A549 (cell line): ENCODE data around the gene SNX15. TPM values are rescaled to one million over a fixed set of nuclear protein-coding genes. Genes with fewer than 3 reads are reported as not detected.

Experiments
- ATAC-seq, 2 experiments: fragments of 200-7000 bp in 1 of 2; fragments of >200 bp in 1 of 2; cut with Nextera tagmentation in 1 of 2; cut with Tn5 transposase in 1 of 2; 3 replicates each; pipeline versions ENCODE4 v1.8.0 to v1.9.1; 2018 to 2020; ENCODE audit warnings: mild to moderate bottlenecking in 1 of 2, moderate library complexity in 1 of 2
- CTCF ChIA-PET: fragments of 300-600 bp; sonication (Branson Sonifier 250); formaldehyde crosslinking; extraction: SDS; loops from one replicate; lab custom pipeline; 2021; ENCODE audit warnings: antibody characterized with exemption, inconsistent platforms; lab: Yijun Ruan, JAX
- POLR2A ChIA-PET: fragments of 350-600 bp; formaldehyde crosslinking; extraction: SDS; loops from one replicate; lab custom pipeline; 2021; ENCODE audit warnings: antibody characterized with exemption, inconsistent platforms; lab: Yijun Ruan, JAX
- DNase-seq, 2 experiments: peaks; one replicate each; pipeline versions ENCODE4 v3.0.0 to v3.0.0-alpha.2; 2011 to 2016; ENCODE audit warnings: low read depth in 1 of 2, low spot score in 1 of 2
- FAIRE-seq: peaks from 2 replicates; lab custom pipeline; 2011; peaks lifted over from hg19 to GRCh38; lab: Jason Lieb, UNC
- H3K27ac ChIP-seq, 2 experiments: fragments of >200 bp; sonication (Bioruptor Twin); formaldehyde crosslinking; 3 replicates each; pipeline ENCODE4 v1.5.1; 2016 to 2017
- H3K4me1 ChIP-seq: fragments of >200 bp; sonication (Bioruptor Twin); formaldehyde crosslinking; 3 replicates; pipeline ENCODE4 v1.6.1; 2016
- H3K4me2 ChIP-seq: fragments of >200 bp; sonication (Bioruptor Twin); formaldehyde crosslinking; 3 replicates; pipeline ENCODE4 v1.6.1; 2016
- H3K4me3 ChIP-seq: fragments of >200 bp; sonication (Bioruptor Twin); formaldehyde crosslinking; 3 replicates; pipeline ENCODE4 v1.5.1; 2016
- H3K9me3 ChIP-seq: fragments of >200 bp; sonication (Bioruptor Twin); formaldehyde crosslinking; 3 replicates; pipeline ENCODE4 v1.6.1; 2016
- CHD4 ChIP-seq: fragments of 200-600 bp; sonication (generic); IDR thresholded peaks from 2 replicates; pipeline ENCODE4 v1.6.1; 2016; ENCODE audit warnings: antibody characterized with exemption, mild to moderate bottlenecking, borderline replicate concordance
- EHF ChIP-seq: fragments of 250-450 bp; sonication (Bioruptor Pico); IDR thresholded peaks from 2 replicates; pipeline ENCODE4 v1.5.0; 2020; ENCODE audit warnings: mild to moderate bottlenecking
- EP300 ChIP-seq, 2 experiments: fragments of >200 bp; sonication (Bioruptor Twin); formaldehyde crosslinking; IDR thresholded peaks; 2 replicates in 1 of 2; 3 replicates in 1 of 2; pipeline ENCODE4 v1.6.1; 2016 to 2017
- FOSL2 ChIP-seq, 2 experiments: fragments of 450-650 bp in 1 of 2; fragments of >200 bp in 1 of 2; sonication (Bioruptor Twin) in 1 of 2; formaldehyde crosslinking; IDR thresholded peaks; 2 replicates each; pipeline versions ENCODE4 v1.5.0 to v1.6.1; 2016 to 2020; ENCODE audit warnings: mild to moderate bottlenecking in 1 of 2, moderate library complexity in 1 of 2
- HDAC2 ChIP-seq: fragments of 200-600 bp; sonication (generic); IDR thresholded peaks from 2 replicates; pipeline ENCODE4 v1.6.1; 2016
- HEYL ChIP-seq: fragments of 250-450 bp; sonication (Bioruptor Pico); IDR thresholded peaks from 2 replicates; pipeline ENCODE4 v1.8.0; 2021; ENCODE audit warnings: mild to moderate bottlenecking, moderate library complexity
- HOXB13 ChIP-seq: fragments of 250-450 bp; sonication (Bioruptor Pico); IDR thresholded peaks from 2 replicates; pipeline ENCODE4 v1.5.0; 2020; ENCODE audit warnings: low read depth, mild to moderate bottlenecking, moderate library complexity
- JUN ChIP-seq, 2 experiments: fragments of >200 bp; sonication (Bioruptor Twin); formaldehyde crosslinking; IDR thresholded peaks; 2 replicates in 1 of 2; 3 replicates in 1 of 2; pipeline ENCODE4 v1.6.1; 2016 to 2017
- JUNB ChIP-seq: fragments of >200 bp; sonication (Bioruptor Twin); formaldehyde crosslinking; IDR thresholded peaks from 2 replicates; pipeline ENCODE4 v1.6.1; 2016
- MYC ChIP-seq: IDR thresholded peaks from 2 replicates; pipeline ENCODE4 v1.6.1; 2012; ENCODE audit warnings: mild to moderate bottlenecking, inconsistent platforms, low read length, improper control_type of control experiment, borderline replicate concordance
- NFE2L2 ChIP-seq: fragments of 150-350 bp; conservative IDR thresholded peaks from 2 replicates; pipeline ENCODE4 v1.6.1; 2014; ENCODE audit warnings: low read length
- NPAS2 ChIP-seq: fragments of 250-450 bp; sonication (Bioruptor Pico); IDR thresholded peaks from 2 replicates; pipeline ENCODE4 v1.8.0; 2022; ENCODE audit warnings: mild to moderate bottlenecking, moderate library complexity, borderline replicate concordance
- NR3C1 ChIP-seq: fragments of >200 bp; sonication (Bioruptor Twin); formaldehyde crosslinking; IDR thresholded peaks from 3 replicates; pipeline ENCODE4 v1.6.1; 2017
- PHF8 ChIP-seq: fragments of 200-600 bp; sonication (generic); IDR thresholded peaks from 2 replicates; pipeline ENCODE4 v1.6.1; 2016; ENCODE audit warnings: low read depth, mild to moderate bottlenecking, antibody characterized with exemption, moderate library complexity, borderline replicate concordance
- POLR2AphosphoS2 ChIP-seq: conservative IDR thresholded peaks from 2 replicates; pipeline ENCODE4 v1.6.1; 2012; ENCODE audit warnings: low read length, improper control_type of control experiment, inconsistent platforms
- RAD21 ChIP-seq, 2 experiments: fragments of >200 bp in 1 of 2; sonication (Bioruptor Twin) in 1 of 2; formaldehyde crosslinking in 1 of 2; IDR thresholded peaks in 1 of 2; conservative IDR thresholded peaks in 1 of 2; 2 replicates in 1 of 2; 3 replicates in 1 of 2; pipeline ENCODE4 v1.6.1; 2012 to 2018; ENCODE audit warnings: inconsistent platforms in 1 of 2
- RARB ChIP-seq: fragments of 250-450 bp; sonication (Bioruptor Pico); IDR thresholded peaks from 2 replicates; pipeline ENCODE4 v1.8.0; 2021; ENCODE audit warnings: mild to moderate bottlenecking, moderate library complexity
- RCOR1 ChIP-seq: fragments of 150-350 bp; IDR thresholded peaks from 2 replicates; pipeline ENCODE4 v1.6.1; 2014; ENCODE audit warnings: antibody characterized with exemption, low read length, low read depth
- RFX5 ChIP-seq: fragments of 450-650 bp; IDR thresholded peaks from 2 replicates; pipeline ENCODE4 v1.7.1; 2014; ENCODE audit warnings: antibody characterized with exemption, mild to moderate bottlenecking, moderate library complexity
- TFCP2L1 ChIP-seq: fragments of 250-450 bp; sonication (Bioruptor Pico); IDR thresholded peaks from 2 replicates; pipeline ENCODE4 v1.5.0; 2021; ENCODE audit warnings: mild to moderate bottlenecking
- TP53 ChIP-seq: fragments of 250-450 bp; sonication (Bioruptor Pico); IDR thresholded peaks from 2 replicates; pipeline ENCODE4 v1.5.0; 2021; ENCODE audit warnings: mild to moderate bottlenecking, moderate library complexity
- ZNF302 ChIP-seq: fragments of 250-450 bp; sonication (Bioruptor Pico); IDR thresholded peaks from 2 replicates; pipeline ENCODE4 v1.9.0; 2021; ENCODE audit warnings: inconsistent platforms, mild to moderate bottlenecking, moderate library complexity
- ZSCAN20 ChIP-seq: fragments of 250-450 bp; sonication (Bioruptor Pico); IDR thresholded peaks from 2 replicates; pipeline ENCODE4 v1.8.0; 2022; ENCODE audit warnings: mild to moderate bottlenecking, moderate library complexity
- WGBS: methylation state at CpG from one replicate; pipeline ENCODE4 v1.1.6; 2017; ENCODE audit errors: missing lambda C conversion rate; 5-methylcytosine and 5-hydroxymethylcytosine counted together
- polyA plus RNA-seq, 4 experiments: library from polyadenylated mRNA; depleted of rRNA in 3 of 4; stranded (reverse); fragments of >200 nt; fragmentation: RNase III in 1 of 4; extraction: RNeasy Plus Mini Kit Qiagen cat#74134 plus additional on column Dnase treatment in 1 of 4; gene quantifications; 2 replicates in 3 of 4; 3 replicates in 1 of 4; pipeline ENCODE4 v1.2.3, GENCODE V29; 2011 to 2017
- TF ChIP-seq, protein P1 (sequence below): IDR thresholded peaks from 2 replicates; pipeline ENCODE4 v1.6.1; 2012
- TF ChIP-seq, protein P2 (sequence below): fragments of >200 bp; sonication (Bioruptor Twin); formaldehyde crosslinking; IDR thresholded peaks from 3 replicates; pipeline ENCODE4 v1.5.1; 2016
- TF ChIP-seq, protein P3 (sequence below): fragments of 450-650 bp; IDR thresholded peaks from 2 replicates; pipeline ENCODE4 v1.6.1; 2014; ENCODE audit warnings: antibody characterized with exemption
- TF ChIP-seq, protein P4 (sequence below): fragments of 150-350 bp; IDR thresholded peaks from 2 replicates; pipeline ENCODE4 v1.6.1; 2014; ENCODE audit warnings: low read depth, mild to moderate bottlenecking, low read length

Gene SNX15
- polyA plus RNA-seq, 2 of the 4 experiments (the other 2 are of a cell fraction) = 13.4 to 17.0 TPM

DNA sequence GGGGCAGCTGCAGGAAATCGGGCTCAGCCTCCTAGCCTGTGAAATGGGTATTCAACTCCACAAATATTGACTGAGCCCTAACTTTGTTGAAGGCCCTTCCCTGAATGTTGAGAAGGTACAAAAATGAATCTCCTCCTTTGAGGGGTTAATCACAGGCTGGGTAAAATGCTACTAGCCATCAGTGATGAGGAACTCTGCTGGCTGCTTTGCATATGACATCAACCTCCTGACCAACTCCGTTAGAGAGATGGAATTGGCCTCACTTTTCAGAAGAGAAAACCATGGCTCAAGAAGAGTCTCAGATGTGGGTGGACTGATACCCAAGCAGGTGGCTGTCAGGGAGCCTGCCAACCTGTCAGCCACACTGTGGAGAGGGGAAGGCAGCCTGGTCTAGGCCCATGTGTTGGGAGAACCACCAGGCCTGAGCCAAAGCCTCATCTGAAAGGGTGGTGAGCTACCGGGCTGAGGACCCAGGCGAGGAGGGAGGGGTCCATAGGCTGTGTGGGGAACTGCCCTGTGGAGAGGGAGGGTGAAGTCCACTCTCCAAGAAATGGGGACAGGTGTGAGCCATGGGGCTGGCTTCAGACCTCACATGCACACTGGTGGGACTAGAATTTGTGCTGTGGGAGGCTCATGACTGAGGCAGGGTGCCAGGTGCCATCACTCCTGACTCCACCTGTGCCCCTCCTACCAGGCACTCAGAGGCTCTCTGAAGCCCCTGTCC lies 44.8 kb downstream of the SNX15 start:
- ATAC-seq = peak; percentile 18 to 27; a peak in 5 of 6 replicates
- CTCF ChIA-PET = interaction anchor here (0.7 to 2.2 kb wide), 7 partner anchors 8 to 731 kb away, joined by 3 to 6 read pairs (median 4); partner anchors contain the start of genes ARL2, NAALADL1 and ZNHIT2
- DNase-seq = no peak
- no peaks in the 10 kb centered on the region for H3K9me3 ChIP-seq
- H3K4me2 ChIP-seq = no peak overlapping the region
- H3K27ac ChIP-seq = no peak overlapping the region
- 77% methylated on average over 4 of the region's 4 CpGs for WGBS
- no peaks in the 10 kb centered on the region for H3K4me1 ChIP-seq
- FAIRE-seq = no peak
- H3K4me3 ChIP-seq = no peak overlapping the region
- no peak for TF ChIP-seq CHD4
- TF ChIP-seq FOSL2 (IDR thresholded peaks at IDR 0.05) = no peak
- no peak for TF ChIP-seq FOSL2 (CRISPR knock-in tag; IDR thresholded peaks at IDR 0.05)
- POLR2A ChIA-PET = interaction anchor here (0.5 kb wide), 1 partner anchor 51 kb away, joined by 3 read pairs; no protein-coding TSS in a partner anchor

DNA sequence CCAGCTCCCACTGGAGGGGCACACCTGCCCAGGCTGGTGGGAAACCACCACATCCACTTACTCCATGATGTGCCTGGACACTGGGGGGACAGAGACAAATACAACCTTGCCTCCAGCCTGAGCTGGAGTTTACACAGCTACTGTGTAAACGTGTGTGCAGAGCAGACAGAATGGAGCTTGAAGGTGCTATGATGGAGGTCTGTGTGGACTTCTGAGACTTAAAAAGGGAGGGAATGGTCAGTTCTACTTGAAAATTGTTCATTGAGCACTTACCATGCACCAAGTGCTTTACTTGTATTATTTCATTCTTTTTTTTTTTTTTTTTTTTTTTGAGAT lies 45.4 kb downstream of the SNX15 start:
- ATAC-seq = peak; percentile 7 to 10; a peak in 2 of 6 replicates
- no peak for FAIRE-seq
- POLR2A ChIA-PET = interaction anchor here (0.5 kb wide), 1 partner anchor 50 kb away, joined by 3 read pairs; no protein-coding TSS in a partner anchor
- CTCF ChIA-PET = interaction anchor here (0.6 to 2.2 kb wide), 6 partner anchors 9 to 730 kb away, joined by 3 to 6 read pairs (median 3); partner anchors contain the start of genes ARL2 and ZNHIT2
- Histone ChIP-seq H3K27ac (no peak overlapping the region), H3K4me1 (peaks cover under 1% of the 10 kb centered on the region; the same call in 1 of the 3 replicates), H3K4me3 (no peak overlapping the region)
- DNase-seq = no peak
- TF ChIP-seq NPAS2 (CRISPR knock-in tag) (no peak), HOXB13 (CRISPR knock-in tag) (no peak), NR3C1 (no peak), RFX5 (no peak), ZNF302 (no peak)
- TF ChIP-seq, protein P1, sequence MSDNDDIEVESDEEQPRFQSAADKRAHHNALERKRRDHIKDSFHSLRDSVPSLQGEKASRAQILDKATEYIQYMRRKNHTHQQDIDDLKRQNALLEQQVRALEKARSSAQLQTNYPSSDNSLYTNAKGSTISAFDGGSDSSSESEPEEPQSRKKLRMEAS = no peak
- TF ChIP-seq, all 56 proteins: peak for 0
- WGBS = 38% methylated on average over 1 of the region's 1 CpG
- H3K9me3 ChIP-seq = no peaks in the 10 kb centered on the region
- no peak overlapping the region for H3K4me2 ChIP-seq

DNA sequence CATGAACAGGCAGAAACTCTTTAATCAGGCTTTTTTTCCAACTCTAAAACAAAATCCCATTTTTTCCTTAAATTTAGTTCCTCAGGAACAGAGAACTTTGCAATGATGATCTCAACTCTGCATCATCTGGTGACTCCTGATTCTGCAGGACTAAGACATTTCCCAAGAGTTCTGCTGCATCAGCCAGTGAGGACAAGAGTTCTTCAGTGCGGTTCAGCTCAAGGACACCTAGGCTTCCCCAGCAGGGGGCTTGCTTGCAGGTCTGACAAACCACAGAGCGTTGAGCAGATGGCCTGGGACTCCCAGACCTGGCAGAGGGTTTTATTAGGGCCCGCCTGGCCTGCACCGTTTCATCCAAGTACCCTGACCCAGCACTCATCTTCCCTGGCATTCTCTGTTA lies 50.2 kb downstream of the SNX15 start:
- CTCF ChIA-PET = interaction anchor here (0.7 to 5.5 kb wide), 13 partner anchors 9 to 230 kb away, joined by 3 to 35 read pairs (median 4); partner anchors contain the start of gene ARL2
- H3K27ac ChIP-seq = no peak overlapping the region
- WGBS = 70% methylated on average over 4 of the region's 4 CpGs

DNA sequence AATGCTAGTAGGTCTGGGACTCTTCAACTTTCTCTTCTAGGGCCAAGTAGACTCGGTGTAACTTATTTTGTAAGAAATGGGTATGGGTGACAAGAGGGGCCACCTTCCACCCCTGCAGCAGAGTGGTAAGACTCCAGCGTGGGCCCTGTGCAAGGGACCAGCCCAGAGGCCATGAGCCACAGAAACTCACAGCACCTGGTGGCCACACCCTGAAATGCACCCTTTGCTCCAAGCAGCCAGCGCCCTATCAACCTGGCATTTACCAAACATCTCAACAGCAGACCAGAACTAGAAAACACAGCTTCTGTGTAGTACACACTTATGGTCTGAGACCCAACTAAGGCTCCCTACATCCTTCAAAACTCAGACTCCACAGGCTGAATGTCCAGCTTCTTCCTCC lies 50.9 kb downstream of the SNX15 start:
- POLR2A ChIA-PET = no interaction called here
- H3K4me3 ChIP-seq = no peak overlapping the region
- no peaks in the 10 kb centered on the region for H3K9me3 ChIP-seq
- CTCF ChIA-PET = interaction anchor here (0.5 to 5.5 kb wide), 23 partner anchors 8 to 1862 kb away, joined by 3 to 35 read pairs (median 4); partner anchors contain the start of genes ARL2, NAALADL1 and PPP2R5B
- WGBS = 52% methylated on average over 3 of the region's 3 CpGs
- DNase-seq (peak; percentile 69 to 77), ATAC-seq (peak; percentile 91 to 92), FAIRE-seq (no peak)
- peaks cover 29% of the 10 kb centered on the region for H3K4me1 ChIP-seq
- peak overlapping the region in 1 of 2 experiments; percentile 22; a peak in 1 of 6 replicates for H3K27ac ChIP-seq
- H3K4me2 ChIP-seq = 0 out of 3 replicates have a peak overlapping the region, but pooled peaks have one; percentile 11
- no peak for TF ChIP-seq NR3C1
- TF ChIP-seq ZNF302 = no peak
- TF ChIP-seq JUN (IDR thresholded peaks at IDR 0.05) = no peak
- TF ChIP-seq HEYL (CRISPR knock-in tag) = no peak
- TF ChIP-seq, protein P2, sequence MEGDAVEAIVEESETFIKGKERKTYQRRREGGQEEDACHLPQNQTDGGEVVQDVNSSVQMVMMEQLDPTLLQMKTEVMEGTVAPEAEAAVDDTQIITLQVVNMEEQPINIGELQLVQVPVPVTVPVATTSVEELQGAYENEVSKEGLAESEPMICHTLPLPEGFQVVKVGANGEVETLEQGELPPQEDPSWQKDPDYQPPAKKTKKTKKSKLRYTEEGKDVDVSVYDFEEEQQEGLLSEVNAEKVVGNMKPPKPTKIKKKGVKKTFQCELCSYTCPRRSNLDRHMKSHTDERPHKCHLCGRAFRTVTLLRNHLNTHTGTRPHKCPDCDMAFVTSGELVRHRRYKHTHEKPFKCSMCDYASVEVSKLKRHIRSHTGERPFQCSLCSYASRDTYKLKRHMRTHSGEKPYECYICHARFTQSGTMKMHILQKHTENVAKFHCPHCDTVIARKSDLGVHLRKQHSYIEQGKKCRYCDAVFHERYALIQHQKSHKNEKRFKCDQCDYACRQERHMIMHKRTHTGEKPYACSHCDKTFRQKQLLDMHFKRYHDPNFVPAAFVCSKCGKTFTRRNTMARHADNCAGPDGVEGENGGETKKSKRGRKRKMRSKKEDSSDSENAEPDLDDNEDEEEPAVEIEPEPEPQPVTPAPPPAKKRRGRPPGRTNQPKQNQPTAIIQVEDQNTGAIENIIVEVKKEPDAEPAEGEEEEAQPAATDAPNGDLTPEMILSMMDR = peak; percentile 47
- no peak for TF ChIP-seq JUNB
- no peak for TF ChIP-seq RARB (CRISPR knock-in tag)
- no peak for TF ChIP-seq EP300 (IDR thresholded peaks at IDR 0.05)
- TF ChIP-seq, protein P3, sequence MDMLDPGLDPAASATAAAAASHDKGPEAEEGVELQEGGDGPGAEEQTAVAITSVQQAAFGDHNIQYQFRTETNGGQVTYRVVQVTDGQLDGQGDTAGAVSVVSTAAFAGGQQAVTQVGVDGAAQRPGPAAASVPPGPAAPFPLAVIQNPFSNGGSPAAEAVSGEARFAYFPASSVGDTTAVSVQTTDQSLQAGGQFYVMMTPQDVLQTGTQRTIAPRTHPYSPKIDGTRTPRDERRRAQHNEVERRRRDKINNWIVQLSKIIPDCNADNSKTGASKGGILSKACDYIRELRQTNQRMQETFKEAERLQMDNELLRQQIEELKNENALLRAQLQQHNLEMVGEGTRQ = no peak
- TF ChIP-seq RAD21 (conservative IDR thresholded peaks at IDR 0.05 in 1 of 2, IDR thresholded peaks at IDR 0.05 in 1 of 2) = peak; percentile 41 to 48; a peak in 3 of 5 replicates
- TF ChIP-seq MYC = 0 out of 2 replicates have a peak, but pooled peaks have one; percentile 49
- TF ChIP-seq NFE2L2 = no peak

More for the DNA sequence above, 50.2 kb downstream of the SNX15 start:
- ATAC-seq = peak; percentile 37 to 48; a peak in 5 of 6 replicates
- no peak for TF ChIP-seq PHF8
- TF ChIP-seq POLR2AphosphoS2 = no peak
- TF ChIP-seq, protein P4, sequence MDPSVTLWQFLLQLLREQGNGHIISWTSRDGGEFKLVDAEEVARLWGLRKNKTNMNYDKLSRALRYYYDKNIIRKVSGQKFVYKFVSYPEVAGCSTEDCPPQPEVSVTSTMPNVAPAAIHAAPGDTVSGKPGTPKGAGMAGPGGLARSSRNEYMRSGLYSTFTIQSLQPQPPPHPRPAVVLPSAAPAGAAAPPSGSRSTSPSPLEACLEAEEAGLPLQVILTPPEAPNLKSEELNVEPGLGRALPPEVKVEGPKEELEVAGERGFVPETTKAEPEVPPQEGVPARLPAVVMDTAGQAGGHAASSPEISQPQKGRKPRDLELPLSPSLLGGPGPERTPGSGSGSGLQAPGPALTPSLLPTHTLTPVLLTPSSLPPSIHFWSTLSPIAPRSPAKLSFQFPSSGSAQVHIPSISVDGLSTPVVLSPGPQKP = no peak
- no peak for TF ChIP-seq ZSCAN20 (CRISPR knock-in tag)
- no peak for TF ChIP-seq HDAC2
- no peak for TF ChIP-seq MYC
- TF ChIP-seq EHF (CRISPR knock-in tag) = no peak
- no peak for TF ChIP-seq RCOR1
- TF ChIP-seq JUNB = no peak
- TF ChIP-seq TFCP2L1 = no peak
- no peak for TF ChIP-seq HEYL (CRISPR knock-in tag)
- TF ChIP-seq TP53 = no peak
- TF ChIP-seq, all 56 proteins: peak for 0
- Histone ChIP-seq H3K4me2 (no peak overlapping the region), H3K9me3 (no peaks in the 10 kb centered on the region), H3K4me1 (peaks cover 22% of the 10 kb centered on the region), H3K4me3 (no peak overlapping the region)
- no peak for FAIRE-seq
- peak in 1 of 2 experiments; percentile 52 for DNase-seq
- POLR2A ChIA-PET = no interaction called here
